Measurements from ENCODE around the gene GSE1. TPM values are rescaled to one million over a fixed set of nuclear protein-coding genes. Genes with fewer than 3 reads are reported as not detected.

GSE1 gene
- total and polyA plus RNA-seq, 9 of the 15 experiments (the other 6 are each of a cell fraction or from before 2014, with no cell fraction given) = 12.2 to 244 (median 57.9) TPM

- TF ChIP-seq VEZF1 (CRISPR knock-in tag; IDR thresholded peaks at IDR 0.05) = 0 out of 2 replicates have a peak, but pooled peaks have one; percentile 15
- TF ChIP-seq RBM25 (IDR thresholded peaks at IDR 0.05; ENCODE audit: low read depth, low read length, severe bottlenecking) = peak; percentile 84
- TF ChIP-seq KDM1A (IDR thresholded peaks at IDR 0.05) = peak; percentile 63 to 64
- peak; percentile 84 for TF ChIP-seq ZFP36 (IDR thresholded peaks at IDR 0.05; ENCODE audit: low read depth, low read length, partially characterized antibody)
- TF ChIP-seq SMARCA5 (IDR thresholded peaks at IDR 0.05) = peak; percentile 89
Observed at GRCh38 chr16:85698459-85698891, 85.4 kb downstream of the GSE1 start (continued).

DNA sequence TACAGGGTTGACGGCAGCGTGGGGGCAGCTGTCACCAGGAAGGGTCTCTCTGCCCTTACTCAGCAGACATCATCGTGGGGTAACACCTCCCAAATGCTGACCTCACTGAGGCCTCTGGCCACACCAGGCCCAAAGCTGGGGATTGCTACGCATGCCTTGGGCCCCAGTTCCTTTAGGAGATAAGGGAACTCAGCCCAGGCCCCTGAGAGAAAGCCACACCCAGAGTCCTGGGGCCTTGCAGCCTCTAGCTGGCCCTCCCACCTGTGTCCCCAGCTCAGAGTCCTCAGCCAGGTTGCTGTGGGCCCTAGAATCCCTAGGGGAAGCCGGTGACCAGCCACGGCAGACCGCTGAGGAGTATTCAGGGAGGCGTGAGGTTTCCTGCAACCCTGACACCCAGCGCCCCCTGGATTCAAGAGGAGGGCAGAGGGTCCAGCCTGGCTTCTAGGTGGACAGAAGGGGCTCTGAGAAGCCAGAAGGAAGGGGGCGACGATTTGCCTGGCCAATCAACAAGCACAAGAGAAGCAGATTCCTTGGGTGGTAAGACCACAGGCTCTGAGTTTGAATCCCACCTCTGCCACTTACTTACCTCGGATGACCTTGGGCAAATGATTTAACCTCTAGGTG is 85.9 kb downstream of the GSE1 start:
- BruUV-seq (replicated peaks) = no TSS peak
- H3K36me3 ChIP-seq (ENCODE audit: control insufficient read depth, insufficient read depth, low read length) = no peaks in the 10 kb centered on the region
- intact Hi-C loops (cut with micrococcal nuclease) = no loop called here
- 22% methylated on average over 12 of the region's 12 CpGs for WGBS (ENCODE audit: insufficient coverage, low coverage, missing lambda C conversion rate)
- H3K79me2 ChIP-seq (ENCODE audit: control insufficient read depth, insufficient read depth, low read length) = no peaks in the 10 kb centered on the region
- H3K4me3 ChIP-seq = no peak overlapping the region
- H3K9me1 ChIP-seq (ENCODE audit: control insufficient read depth, insufficient read depth, low read length) = peaks cover 3% of the 10 kb centered on the region
- peaks cover 13 to 25% of the 10 kb centered on the region in 2 experiments for H3K4me1 ChIP-seq (replicated peaks in 1 of 2; ENCODE audit: control insufficient read depth in 2 of 2, insufficient read depth in 2 of 2, low read length in 2 of 2)
- 0 out of 2 replicates have a peak, but pooled peaks cover 2% of the 10 kb centered on the region for H4K20me1 ChIP-seq (replicated peaks; ENCODE audit: control insufficient read depth, insufficient read depth, low read length)
- in situ Hi-C loops (cut with MboI) = no loop called here
- ChIA-PET CTCF (ENCODE audit: low intra/inter-chr PET ratio) (no interaction called here), POLR2A (interaction anchor here (0.8 to 1.3 kb wide), 3 partner anchors 21 to 126 kb away, joined by 3 read pairs; no protein-coding TSS in a partner anchor)
- peak overlapping the region; percentile 26 to 83; a peak in 3 of 4 replicates for H3K9ac ChIP-seq (ENCODE audit: insufficient read depth in 1 of 2, low read depth in 2 of 2, low read length in 2 of 2)
- peak; percentile 78 for FAIRE-seq
- ATAC-seq = peak; percentile 90
- DNase-seq (ENCODE audit: extremely low read depth in 1 of 4, low spot score in 3 of 4) = peak; percentile 80 to 82 (median 81)
- H3K9me3 ChIP-seq (replicated peaks; ENCODE audit: control insufficient read depth, insufficient read depth, low read depth, low read length) = peaks cover 5% of the 10 kb centered on the region
- H3K27me3 ChIP-seq (ENCODE audit: control insufficient read depth in 2 of 2, insufficient read depth in 2 of 2, low read length in 2 of 2) = peaks cover 12 to 36% of the 10 kb centered on the region in 2 experiments; a peak in 4 of 5 replicates
- peak overlapping the region; percentile 90 for H2AFZ ChIP-seq (ENCODE audit: low read depth, low read length)
- peak overlapping the region; percentile 61 for H3K4me2 ChIP-seq (ENCODE audit: insufficient read depth, low read length)
- peak overlapping the region; percentile 32; the same call in 1 of the 3 replicates for H3K27ac ChIP-seq (ENCODE audit: extremely low read depth, low read depth, low read length)
- TF ChIP-seq E2F6 (IDR thresholded peaks at IDR 0.05; ENCODE audit: borderline replicate concordance in 1 of 2, extremely low read depth in 1 of 2, insufficient read depth in 1 of 2, insufficient read length in 1 of 2, low read depth in 1 of 2, low read length in 1 of 2, poor library complexity in 1 of 2, severe bottlenecking in 1 of 2) (peak; percentile 41 to 55), TCF7L2 (IDR thresholded peaks at IDR 0.05; ENCODE audit: low read depth, low read length) (no peak), NRF1 (conservative IDR thresholded peaks at IDR 0.05 in 1 of 2, IDR thresholded peaks at IDR 0.05 in 1 of 2) (peak; percentile 82 to 86), RAD21 (CRISPR knock-in tag; conservative IDR thresholded peaks at IDR 0.05 in 1 of 2, IDR thresholded peaks at IDR 0.05 in 1 of 2) (peak in 1 of 2 experiments; percentile 16; a peak in 1 of 4 replicates), MAX (CRISPR knock-in tag; IDR thresholded peaks at IDR 0.05) (peak; percentile 39; the same call in 1 of the 2 replicates)
- TF ChIP-seq, protein P1, sequence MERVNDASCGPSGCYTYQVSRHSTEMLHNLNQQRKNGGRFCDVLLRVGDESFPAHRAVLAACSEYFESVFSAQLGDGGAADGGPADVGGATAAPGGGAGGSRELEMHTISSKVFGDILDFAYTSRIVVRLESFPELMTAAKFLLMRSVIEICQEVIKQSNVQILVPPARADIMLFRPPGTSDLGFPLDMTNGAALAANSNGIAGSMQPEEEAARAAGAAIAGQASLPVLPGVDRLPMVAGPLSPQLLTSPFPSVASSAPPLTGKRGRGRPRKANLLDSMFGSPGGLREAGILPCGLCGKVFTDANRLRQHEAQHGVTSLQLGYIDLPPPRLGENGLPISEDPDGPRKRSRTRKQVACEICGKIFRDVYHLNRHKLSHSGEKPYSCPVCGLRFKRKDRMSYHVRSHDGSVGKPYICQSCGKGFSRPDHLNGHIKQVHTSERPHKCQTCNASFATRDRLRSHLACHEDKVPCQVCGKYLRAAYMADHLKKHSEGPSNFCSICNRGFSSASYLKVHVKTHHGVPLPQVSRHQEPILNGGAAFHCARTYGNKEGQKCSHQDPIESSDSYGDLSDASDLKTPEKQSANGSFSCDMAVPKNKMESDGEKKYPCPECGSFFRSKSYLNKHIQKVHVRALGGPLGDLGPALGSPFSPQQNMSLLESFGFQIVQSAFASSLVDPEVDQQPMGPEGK (CRISPR knock-in tag; IDR thresholded peaks at IDR 0.05; ENCODE audit: borderline replicate concordance) = no peak
